Measurements from ENCODE around the gene GTSE1. TPM values are rescaled to one million over a fixed set of nuclear protein-coding genes. Genes with fewer than 3 reads are reported as not detected.

GTSE1 gene
- total RNA-seq, 1 experiment from 2014 or later, result 55.1 TPM

DNA sequence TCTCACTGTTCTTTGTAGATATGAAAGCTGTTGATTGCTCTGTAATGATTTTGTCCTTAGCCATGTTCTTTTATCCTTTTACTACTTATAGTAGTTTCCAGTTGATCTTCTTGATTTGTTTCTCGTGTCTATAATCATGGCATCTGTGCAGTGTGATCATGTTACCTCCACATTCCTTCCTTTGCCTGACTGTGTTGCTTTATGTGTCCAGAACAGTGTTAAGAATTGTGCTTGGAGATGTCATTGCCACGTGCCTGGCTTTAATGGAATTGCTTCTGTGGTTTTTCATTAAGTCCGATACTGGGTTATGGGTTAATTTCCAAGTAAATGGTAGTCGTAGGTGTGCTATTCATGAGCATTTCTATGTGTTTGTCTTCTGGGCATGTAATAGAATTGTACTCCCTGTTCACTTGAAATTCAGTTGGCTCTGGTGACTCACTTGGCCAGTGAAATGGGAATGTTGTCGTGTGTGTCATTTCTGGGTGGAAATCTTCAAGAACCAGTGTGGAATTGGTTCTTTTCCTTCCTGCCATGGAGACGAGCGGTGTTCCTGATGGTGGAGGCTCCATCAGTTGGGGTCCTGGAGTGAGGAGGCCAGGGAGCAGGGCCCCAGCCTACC is 6.8 kb downstream of the GTSE1 start:
- H3K36me3 Mint-ChIP-seq (ENCODE audit: insufficient read depth, unreplicated experiment), result peaks cover 75% of the 10 kb centered on the region
- no peaks in the 10 kb centered on the region for H3K36me3 ChIP-seq (ENCODE audit: control insufficient read depth, insufficient read depth, low read length)
- no peaks in the 10 kb centered on the region for H3K27me3 Mint-ChIP-seq (ENCODE audit: insufficient read depth, unreplicated experiment)
- intact Hi-C loops (cut with micrococcal nuclease; ENCODE audit: unreplicated experiment), result no loop called here
- no peaks in the 10 kb centered on the region for H3K27me3 ChIP-seq (replicated peaks; ENCODE audit: control insufficient read depth, insufficient read depth, low read length)
- H3K4me1 Mint-ChIP-seq (ENCODE audit: low read depth, unreplicated experiment), result peaks cover 24% of the 10 kb centered on the region
- ChIA-PET POLR2A (interaction anchor here (0.6 kb wide), 1 partner anchor 705 kb away, joined by 8 read pairs; no protein-coding TSS in a partner anchor), CTCF (no interaction called here)
- TF ChIP-seq, protein P1, sequence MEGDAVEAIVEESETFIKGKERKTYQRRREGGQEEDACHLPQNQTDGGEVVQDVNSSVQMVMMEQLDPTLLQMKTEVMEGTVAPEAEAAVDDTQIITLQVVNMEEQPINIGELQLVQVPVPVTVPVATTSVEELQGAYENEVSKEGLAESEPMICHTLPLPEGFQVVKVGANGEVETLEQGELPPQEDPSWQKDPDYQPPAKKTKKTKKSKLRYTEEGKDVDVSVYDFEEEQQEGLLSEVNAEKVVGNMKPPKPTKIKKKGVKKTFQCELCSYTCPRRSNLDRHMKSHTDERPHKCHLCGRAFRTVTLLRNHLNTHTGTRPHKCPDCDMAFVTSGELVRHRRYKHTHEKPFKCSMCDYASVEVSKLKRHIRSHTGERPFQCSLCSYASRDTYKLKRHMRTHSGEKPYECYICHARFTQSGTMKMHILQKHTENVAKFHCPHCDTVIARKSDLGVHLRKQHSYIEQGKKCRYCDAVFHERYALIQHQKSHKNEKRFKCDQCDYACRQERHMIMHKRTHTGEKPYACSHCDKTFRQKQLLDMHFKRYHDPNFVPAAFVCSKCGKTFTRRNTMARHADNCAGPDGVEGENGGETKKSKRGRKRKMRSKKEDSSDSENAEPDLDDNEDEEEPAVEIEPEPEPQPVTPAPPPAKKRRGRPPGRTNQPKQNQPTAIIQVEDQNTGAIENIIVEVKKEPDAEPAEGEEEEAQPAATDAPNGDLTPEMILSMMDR (IDR thresholded peaks at IDR 0.05; ENCODE audit: insufficient read depth in 1 of 2, low read depth in 1 of 2, low read length in 1 of 2, severe bottlenecking in 1 of 2, unreplicated experiment in 1 of 2), result no peak
- no peaks in the 10 kb centered on the region for H3K4me1 ChIP-seq
- H3K9me3 ChIP-seq, result no peaks in the 10 kb centered on the region
- H3K4me3 Mint-ChIP-seq (ENCODE audit: unreplicated experiment), result no peak overlapping the region
- peak overlapping the region; percentile 43 for H3K27ac Mint-ChIP-seq (ENCODE audit: unreplicated experiment)
- no peak overlapping the region for H3K4me3 ChIP-seq (ENCODE audit: low read depth, low read length)
- DNase-seq, result no peak
- H3K9me3 Mint-ChIP-seq (ENCODE audit: unreplicated experiment), result no peaks in the 10 kb centered on the region
- no TSS peak for BruUV-seq (replicated peaks)

DNA sequence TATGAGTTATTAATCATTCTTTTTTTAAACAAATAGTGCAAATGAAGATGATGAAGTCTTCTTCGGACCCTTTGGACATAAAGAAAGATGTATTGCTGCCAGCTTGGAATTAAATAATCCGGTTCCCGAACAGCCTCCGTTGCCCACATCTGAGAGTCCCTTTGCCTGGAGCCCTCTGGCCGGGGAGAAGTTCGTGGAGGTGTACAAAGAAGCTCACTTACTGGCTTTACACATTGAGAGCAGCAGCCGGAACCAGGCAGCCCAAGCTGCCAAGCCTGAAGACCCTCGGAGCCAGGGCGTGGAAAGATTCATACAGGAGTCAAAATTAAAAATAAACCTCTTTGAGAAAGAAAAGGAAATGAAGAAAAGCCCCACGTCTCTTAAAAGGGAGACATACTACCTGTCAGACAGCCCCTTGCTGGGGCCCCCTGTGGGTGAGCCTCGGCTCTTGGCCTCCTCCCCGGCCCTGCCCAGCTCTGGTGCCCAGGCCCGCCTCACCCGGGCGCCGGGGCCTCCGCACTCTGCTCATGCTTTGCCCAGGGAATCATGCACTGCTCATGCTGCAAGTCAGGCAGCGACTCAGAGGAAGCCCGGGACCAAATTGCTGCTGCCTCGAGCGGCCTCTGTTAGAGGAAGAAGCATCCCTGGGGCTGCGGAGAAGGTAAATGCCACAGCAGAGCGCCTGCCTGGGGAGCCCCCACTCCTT is 11.8 kb downstream of the GTSE1 start:
- POLR2A ChIA-PET, result no interaction called here
- CTCF ChIA-PET, result no interaction called here
- peaks cover 69% of the 10 kb centered on the region for H3K36me3 Mint-ChIP-seq (ENCODE audit: insufficient read depth, unreplicated experiment)
- TSS peak; percentile 50 for BruUV-seq (replicated peaks)
- Histone ChIP-seq H3K4me3 (ENCODE audit: low read depth, low read length) (no peak overlapping the region), H3K4me1 (no peaks in the 10 kb centered on the region), H3K36me3 (ENCODE audit: control insufficient read depth, insufficient read depth, low read length) (no peaks in the 10 kb centered on the region), H3K9me3 (no peaks in the 10 kb centered on the region), H3K27me3 (replicated peaks; ENCODE audit: control insufficient read depth, insufficient read depth, low read length) (no peaks in the 10 kb centered on the region)
- H3K4me3 Mint-ChIP-seq (ENCODE audit: unreplicated experiment), result no peak overlapping the region
- intact Hi-C loops (cut with micrococcal nuclease; ENCODE audit: unreplicated experiment), result no loop called here
- TF ChIP-seq, protein P1 (IDR thresholded peaks at IDR 0.05; ENCODE audit: insufficient read depth in 1 of 2, low read depth in 1 of 2, low read length in 1 of 2, severe bottlenecking in 1 of 2, unreplicated experiment in 1 of 2), result no peak
- no peaks in the 10 kb centered on the region for H3K27me3 Mint-ChIP-seq (ENCODE audit: insufficient read depth, unreplicated experiment)
- no peak overlapping the region for H3K27ac Mint-ChIP-seq (ENCODE audit: unreplicated experiment)
- no peaks in the 10 kb centered on the region for H3K9me3 Mint-ChIP-seq (ENCODE audit: unreplicated experiment)
- no peaks in the 10 kb centered on the region for H3K4me1 Mint-ChIP-seq (ENCODE audit: low read depth, unreplicated experiment)
- DNase-seq, result no peak

DNA sequence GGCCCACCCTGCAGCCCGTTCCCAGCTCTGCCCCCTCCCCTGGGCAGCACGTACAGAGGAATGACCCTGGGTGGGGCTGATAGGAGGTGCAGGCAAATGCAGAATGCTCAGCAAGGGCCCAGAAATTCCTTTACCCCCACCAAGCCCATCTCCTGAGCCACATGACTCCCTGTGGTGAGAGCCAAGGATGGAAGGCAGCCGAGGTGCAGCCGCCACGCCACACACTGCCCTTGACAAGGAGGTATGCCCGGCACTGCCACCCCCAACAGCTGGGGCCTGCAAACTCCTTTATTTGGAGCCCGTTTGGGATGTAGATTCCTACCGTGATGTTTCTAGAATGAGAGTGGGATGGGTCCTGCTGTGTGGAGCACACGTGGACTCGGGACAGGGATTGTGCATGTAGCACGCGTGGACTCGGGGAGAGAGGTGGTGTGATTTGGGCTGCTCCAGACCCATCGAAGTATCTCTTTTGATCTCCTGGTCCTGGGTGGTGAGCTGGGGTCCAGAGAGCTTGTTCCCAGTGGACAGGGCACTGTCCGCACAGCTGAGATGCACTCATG is 12.9 kb downstream of the GTSE1 start:
- intact Hi-C loops (cut with micrococcal nuclease; ENCODE audit: unreplicated experiment), result no loop called here
- ChIA-PET POLR2A (no interaction called here), CTCF (no interaction called here)
- H3K4me3 Mint-ChIP-seq (ENCODE audit: unreplicated experiment), result no peak overlapping the region
- Histone ChIP-seq H3K4me3 (ENCODE audit: low read depth, low read length) (no peak overlapping the region), H3K27me3 (replicated peaks; ENCODE audit: control insufficient read depth, insufficient read depth, low read length) (no peaks in the 10 kb centered on the region), H3K4me1 (no peaks in the 10 kb centered on the region), H3K9me3 (no peaks in the 10 kb centered on the region), H3K36me3 (ENCODE audit: control insufficient read depth, insufficient read depth, low read length) (no peaks in the 10 kb centered on the region)
- BruUV-seq (replicated peaks), result no TSS peak
- H3K27ac Mint-ChIP-seq (ENCODE audit: unreplicated experiment), result no peak overlapping the region
- peaks cover 68% of the 10 kb centered on the region for H3K36me3 Mint-ChIP-seq (ENCODE audit: insufficient read depth, unreplicated experiment)
- no peaks in the 10 kb centered on the region for H3K27me3 Mint-ChIP-seq (ENCODE audit: insufficient read depth, unreplicated experiment)
- TF ChIP-seq, protein P1 (IDR thresholded peaks at IDR 0.05; ENCODE audit: insufficient read depth in 1 of 2, low read depth in 1 of 2, low read length in 1 of 2, severe bottlenecking in 1 of 2, unreplicated experiment in 1 of 2), result no peak
- H3K4me1 Mint-ChIP-seq (ENCODE audit: low read depth, unreplicated experiment), result no peaks in the 10 kb centered on the region
- no peaks in the 10 kb centered on the region for H3K9me3 Mint-ChIP-seq (ENCODE audit: unreplicated experiment)
- DNase-seq, result no peak
